B cell (primary cell): Measurements from ENCODE around the gene DCUN1D3. TPM values are rescaled to one million over a fixed set of nuclear protein-coding genes. Genes with fewer than 3 reads are reported as not detected.
"Not testable (repeated sequence)": the region's sequence is repeated elsewhere in the genome, so short reads cannot be mapped to it uniquely, and the experiment has no call there.

ENCODE experiments used
- ATAC-seq: fragments of 200-7000 bp; cut with Tn5 transposase; one replicate; pipeline ENCODE4 v1.10.0; 2021; ENCODE audit warnings: low read depth, mild to moderate bottlenecking, moderate number of reproducible peaks, moderate library complexity
- CTCF ChIA-PET: fragments of 350-600 bp; sonication (Branson Sonifier 250); formaldehyde crosslinking; loops from one replicate; lab custom pipeline; 2021; ENCODE audit warnings: antibody characterized with exemption, inconsistent platforms; lab: Charles Lee
- POLR2A ChIA-PET: fragments of 350-600 bp; sonication (Branson Sonifier 250); formaldehyde crosslinking; loops from one replicate; lab custom pipeline; 2021; ENCODE audit warnings: antibody characterized with exemption; lab: Charles Lee
- DNase-seq: peaks from one replicate; pipeline ENCODE4 v3.0.0; 2013
- H2AFZ ChIP-seq: 2 replicates; pipeline ENCODE4 v1.6.1; 2012; ENCODE audit warnings: mild to moderate bottlenecking, low read depth, low read length; ENCODE audit not compliant: insufficient read depth, poor library complexity, severe bottlenecking
- H3K27ac ChIP-seq, 2 donors: 1 replicate in 1 of 2; 2 replicates in 1 of 2; pipeline ENCODE4 v1.5.1; 2012 to 2013; ENCODE audit warnings: low read length in 2 of 2, mild to moderate bottlenecking in 2 of 2, moderate library complexity in 1 of 2
- H3K27me3 ChIP-seq, 4 experiments: fragments of 200-600 bp in 1 of 4; sonication (generic) in 1 of 4; replicated peaks in 1 of 4; 1 replicate in 2 of 4; 2 replicates in 2 of 4; pipeline versions ENCODE4 v1.6.1 to v1.7.0; 2013 to 2016; ENCODE audit warnings: low read length in 3 of 4, mild to moderate bottlenecking in 2 of 4, mixed read lengths in 1 of 4, moderate library complexity in 1 of 4; ENCODE audit not compliant: insufficient read depth in 4 of 4, control insufficient read depth in 3 of 4; ENCODE audit errors: control extremely low read depth in 1 of 4
- H3K36me3 ChIP-seq, 2 experiments: replicated peaks in 1 of 2; 1 replicate in 1 of 2; 2 replicates in 1 of 2; pipeline versions ENCODE4 v1.6.1 to v1.7.1; 2013; ENCODE audit warnings: low read length in 1 of 2; ENCODE audit not compliant: insufficient read depth in 2 of 2, control insufficient read depth in 1 of 2; ENCODE audit errors: control extremely low read depth in 1 of 2, extremely low read depth in 1 of 2
- H3K4me1 ChIP-seq, 2 donors: fragments of 200-600 bp in 1 of 2; sonication (generic) in 1 of 2; 1 replicate in 1 of 2; 2 replicates in 1 of 2; pipeline versions ENCODE4 v1.5.1 to v1.6.1; 2013 to 2017; ENCODE audit warnings: low read length in 2 of 2; ENCODE audit not compliant: control insufficient read depth in 2 of 2, insufficient read depth in 2 of 2
- H3K4me2 ChIP-seq: replicated peaks from 2 replicates; pipeline ENCODE3; 2012; ENCODE audit warnings: mild to moderate bottlenecking, low read depth, low read length; ENCODE audit not compliant: poor library complexity, severe bottlenecking
- H3K4me3 ChIP-seq, 5 experiments: fragments of 200-600 bp in 1 of 5; sonication (generic) in 1 of 5; 1 replicate in 3 of 5; 2 replicates in 2 of 5; pipeline versions ENCODE4 v1.5.1 to v1.7.0; 2011 to 2016; ENCODE audit warnings: low read length in 4 of 5, mild to moderate bottlenecking in 4 of 5, low read depth in 2 of 5, control low read depth in 1 of 5, moderate library complexity in 1 of 5; ENCODE audit not compliant: insufficient read depth in 1 of 5; ENCODE audit errors: control extremely low read depth in 1 of 5, extremely low read depth in 1 of 5
- H3K79me2 ChIP-seq: fragments of 200-600 bp; sonication (generic); one replicate; pipeline ENCODE4 v1.6.0; 2016; ENCODE audit warnings: low read length; ENCODE audit not compliant: control insufficient read depth, insufficient read depth
- H3K9ac ChIP-seq: fragments of 200-600 bp; sonication (generic); 2 replicates; pipeline ENCODE4 v1.6.1; 2017; ENCODE audit warnings: mild to moderate bottlenecking, low read length, moderate library complexity
- H3K9me3 ChIP-seq, 3 donors: one replicate each; pipeline versions ENCODE4 v1.6.1 to v1.7.1; 2013; ENCODE audit warnings: low read length in 2 of 3; ENCODE audit not compliant: control insufficient read depth in 2 of 3, insufficient read depth in 1 of 3; ENCODE audit errors: control extremely low read depth in 1 of 3
- H4K20me1 ChIP-seq: 2 replicates; pipeline ENCODE4 v1.6.0; 2012; ENCODE audit warnings: mild to moderate bottlenecking, low read length; ENCODE audit not compliant: insufficient read depth, control insufficient read depth, poor library complexity, severe bottlenecking
- H3K27ac Mint-ChIP-seq: one replicate; pipeline ENCODE4 v1.8.0; 2021; ENCODE audit warnings: mixed read lengths
- H3K27me3 Mint-ChIP-seq: one replicate; pipeline ENCODE4 v1.8.0; 2021; ENCODE audit warnings: mixed read lengths
- H3K4me1 Mint-ChIP-seq: one replicate; pipeline ENCODE4 v1.8.0; 2021; ENCODE audit warnings: mixed read lengths
- H3K4me3 Mint-ChIP-seq: one replicate; pipeline ENCODE4 v1.8.0; 2021; ENCODE audit warnings: mixed read lengths
- H3K9me3 Mint-ChIP-seq: one replicate; pipeline ENCODE4 v1.8.0; 2022; ENCODE audit warnings: mixed read lengths; ENCODE audit not compliant: insufficient read depth
- EZH2 ChIP-seq: IDR thresholded peaks from 2 replicates; pipeline ENCODE4 v1.6.1; 2012; ENCODE audit warnings: borderline replicate concordance, low read depth, mild to moderate bottlenecking, moderate library complexity, low read length; ENCODE audit not compliant: insufficient read depth, poor library complexity, severe bottlenecking
- WGBS: methylation state at CpG from one replicate; pipeline ENCODE4 v1.1.5; 2013; ENCODE audit warnings: missing lambda C conversion rate; ENCODE audit not compliant: insufficient coverage; 5-methylcytosine and 5-hydroxymethylcytosine counted together
- intact Hi-C: fragments of 100-400 bp; cut with micrococcal nuclease; formaldehyde crosslinking; loops from one replicate; pipeline ENCODE4 v1.10.0; 2022
- polyA plus RNA-seq: library from polyadenylated mRNA; depleted of rRNA; stranded (reverse); fragments of >200 nt; gene quantifications from 2 replicates; pipeline ENCODE4 v1.2.3, GENCODE V29; 2012
- total RNA-seq, 2 donors: library from RNA; stranded (reverse); fragments of 120-200 nt in 1 of 2; gene quantifications; 1 replicate in 1 of 2; 2 replicates in 1 of 2; pipeline versions ENCODE4 v1.2.3 to v1.2.4, GENCODE V29; 2013 to 2022
- TF ChIP-seq, protein P1 (sequence below): fragments of 200-600 bp; IDR thresholded peaks from one replicate; pipeline ENCODE4 v1.8.0; 2022; ENCODE audit warnings: antibody characterized with exemption, mild to moderate bottlenecking

Gene DCUN1D3
- total and polyA plus RNA-seq, 2 donors (not counting 1 experiment from before 2014, with no cell fraction given), result 2.0 to 5.0 TPM

DNA sequence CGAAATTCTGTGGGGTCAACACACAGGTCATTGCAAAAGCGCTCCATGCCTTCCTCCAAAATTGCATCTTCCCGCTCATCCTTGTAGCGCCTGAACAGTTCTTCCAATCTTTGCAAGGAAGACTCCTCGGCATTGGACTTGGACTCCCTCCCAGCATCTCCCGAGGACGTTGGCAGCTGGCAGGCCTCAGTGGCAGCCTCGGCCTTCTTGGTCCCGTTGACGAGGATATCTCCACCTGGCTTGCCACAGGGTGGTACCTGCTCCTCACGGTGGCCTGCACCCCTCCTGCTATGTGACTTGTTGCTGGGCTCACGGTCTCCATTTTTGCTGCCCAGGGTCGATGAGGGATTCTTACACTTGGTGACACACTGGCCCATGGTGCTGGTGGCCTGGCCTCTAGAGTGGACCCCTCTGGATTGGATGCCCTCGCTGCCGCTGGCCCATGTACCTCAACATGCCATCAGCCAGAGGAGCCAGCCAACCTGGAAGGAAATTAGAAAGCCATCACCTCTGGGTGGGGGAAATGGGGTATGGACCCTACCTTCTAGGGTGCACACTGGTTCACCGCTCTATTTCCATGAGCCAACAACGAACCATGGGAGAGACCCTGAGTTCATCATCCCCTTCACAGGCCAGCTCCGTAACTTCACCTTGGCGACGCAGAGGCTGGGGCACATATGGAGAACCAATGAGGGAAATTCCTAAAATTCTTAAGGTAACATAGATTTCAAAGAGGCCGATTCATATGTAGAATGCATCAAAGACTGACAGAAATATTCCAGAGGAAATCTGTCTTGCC, 37.8 kb downstream of the DCUN1D3 start:
- Histone ChIP-seq H3K36me3 (peaks cover 11 to 13% of the 10 kb centered on the region in 2 experiments), H4K20me1 (no peaks in the 10 kb centered on the region), H3K27ac (no peak overlapping the region), H3K9ac (no peak overlapping the region), H3K4me1 (no peaks in the 10 kb centered on the region), H3K4me2 (no peak overlapping the region), H3K9me3 (no peaks in the 10 kb centered on the region), H3K4me3 (no peak overlapping the region), H2AFZ (no peak overlapping the region), H3K79me2 (peaks cover 41% of the 10 kb centered on the region), H3K27me3 (no peaks in the 10 kb centered on the region)
- Mint-ChIP-seq H3K4me3 (no peak overlapping the region), H3K27ac (no peak overlapping the region), H3K4me1 (peaks cover 10% of the 10 kb centered on the region), H3K27me3 (no peaks in the 10 kb centered on the region), H3K9me3 (no peaks in the 10 kb centered on the region)
- intact Hi-C loops, result no loop called here
- WGBS, result 98% methylated on average over 17 of the region's 21 CpGs
- no peak for DNase-seq
- no peak for ATAC-seq
- TF ChIP-seq EZH2, result no peak
- TF ChIP-seq, protein P1, sequence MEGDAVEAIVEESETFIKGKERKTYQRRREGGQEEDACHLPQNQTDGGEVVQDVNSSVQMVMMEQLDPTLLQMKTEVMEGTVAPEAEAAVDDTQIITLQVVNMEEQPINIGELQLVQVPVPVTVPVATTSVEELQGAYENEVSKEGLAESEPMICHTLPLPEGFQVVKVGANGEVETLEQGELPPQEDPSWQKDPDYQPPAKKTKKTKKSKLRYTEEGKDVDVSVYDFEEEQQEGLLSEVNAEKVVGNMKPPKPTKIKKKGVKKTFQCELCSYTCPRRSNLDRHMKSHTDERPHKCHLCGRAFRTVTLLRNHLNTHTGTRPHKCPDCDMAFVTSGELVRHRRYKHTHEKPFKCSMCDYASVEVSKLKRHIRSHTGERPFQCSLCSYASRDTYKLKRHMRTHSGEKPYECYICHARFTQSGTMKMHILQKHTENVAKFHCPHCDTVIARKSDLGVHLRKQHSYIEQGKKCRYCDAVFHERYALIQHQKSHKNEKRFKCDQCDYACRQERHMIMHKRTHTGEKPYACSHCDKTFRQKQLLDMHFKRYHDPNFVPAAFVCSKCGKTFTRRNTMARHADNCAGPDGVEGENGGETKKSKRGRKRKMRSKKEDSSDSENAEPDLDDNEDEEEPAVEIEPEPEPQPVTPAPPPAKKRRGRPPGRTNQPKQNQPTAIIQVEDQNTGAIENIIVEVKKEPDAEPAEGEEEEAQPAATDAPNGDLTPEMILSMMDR, result no peak
- ChIA-PET CTCF (no interaction called here), POLR2A (no interaction called here)

DNA sequence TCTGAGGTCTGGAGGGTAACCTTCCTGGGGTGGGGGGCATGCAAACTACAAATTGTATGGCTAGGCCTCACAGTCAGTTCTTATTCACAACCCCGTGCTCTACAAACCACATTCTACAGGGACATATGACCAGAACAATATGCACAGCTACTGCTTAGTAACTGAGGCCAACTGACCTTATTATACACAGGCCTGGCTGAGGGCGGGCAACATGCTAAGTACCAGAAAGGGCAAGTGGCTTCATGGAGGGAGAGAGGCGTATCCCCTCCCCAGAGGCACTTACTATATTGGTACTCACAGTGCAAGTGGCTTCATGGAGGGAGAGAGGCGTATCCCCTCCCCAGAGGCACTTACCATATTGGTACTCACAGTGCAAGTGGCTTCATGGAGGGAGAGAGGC, 39.2 kb downstream of the DCUN1D3 start:
- Histone ChIP-seq H3K36me3 (peaks cover 9 to 11% of the 10 kb centered on the region in 2 experiments), H3K79me2 (peaks cover 28% of the 10 kb centered on the region)
- H3K4me1 Mint-ChIP-seq, result peaks cover 10% of the 10 kb centered on the region
- CTCF ChIA-PET, result interaction anchor here (0.9 kb wide), 1 partner anchor 11 kb away, joined by 3 read pairs; no protein-coding TSS in a partner anchor
- H3K27ac ChIP-seq, POLR2A ChIA-PET, H3K27ac Mint-ChIP-seq, H4K20me1 ChIP-seq, H3K9me3 ChIP-seq, H3K4me3 Mint-ChIP-seq, H3K9me3 Mint-ChIP-seq, H3K4me2 ChIP-seq, intact Hi-C loops, DNase-seq, H2AFZ ChIP-seq, H3K4me1 ChIP-seq, ATAC-seq, H3K27me3 ChIP-seq, H3K27me3 Mint-ChIP-seq, H3K9ac ChIP-seq, H3K4me3 ChIP-seq: not testable (repeated sequence)
- 80% methylated on average over 1 of the region's 4 CpGs for WGBS
